EH (cell line): Measurements from ENCODE around the gene NUDT4.
"Not testable (repeated sequence)": the region's sequence is repeated elsewhere in the genome, so short reads cannot be mapped to it uniquely, and the experiment has no call there.

Experiments
- DNase-seq: peaks from one replicate; pipeline ENCODE4 v3.0.0-alpha.2; 2015; ENCODE audit warnings: low read depth

NUDT4 gene

GRCh38 chr12:93427779-93428564 is 50.2 kb downstream of the NUDT4 start:
- peak; percentile 47 for DNase-seq

- DNase-seq: no peak
Observed at GRCh38 chr12:93429448-93429847, 51.7 kb downstream of the NUDT4 start.

- no peak for DNase-seq
Observed at GRCh38 chr12:93429852-93430251, 52.1 kb downstream of the NUDT4 start.

GRCh38 chr12:93430280-93430679 is 52.6 kb downstream of the NUDT4 start:
- DNase-seq: peak; percentile 30

GRCh38 chr12:93432031-93432430 is 54.3 kb downstream of the NUDT4 start:
- DNase-seq: not testable (repeated sequence)

- DNase-seq: peak; percentile 34
Observed at GRCh38 chr12:93434256-93434865, 56.6 kb downstream of the NUDT4 start.

GRCh38 chr12:93438266-93439050 is 60.7 kb downstream of the NUDT4 start:
- no peak for DNase-seq

GRCh38 chr12:93440043-93440835 is 62.5 kb downstream of the NUDT4 start:
- peak; percentile 20 for DNase-seq

GRCh38 chr12:93441081-93441616 is 63.4 kb downstream of the NUDT4 start:
- peak; percentile 38 for DNase-seq

GRCh38 chr12:93441617-93442410 is 64.1 kb downstream of the NUDT4 start, which contains the start of gene UBE2N:
TSS of gene UBE2N (minus strand) at chr12:93441947. CDS start at chr12:93441884, 63 bp downstream.
- DNase-seq: peak; percentile 95

- no peak for DNase-seq
Observed at GRCh38 chr12:93442411-93443340, 65.0 kb downstream of the NUDT4 start.

- DNase-seq: no peak
Observed at GRCh38 chr12:93443576-93443975, 65.9 kb downstream of the NUDT4 start.

- DNase-seq: no peak
Observed at GRCh38 chr12:93447555-93448290, 70.0 kb downstream of the NUDT4 start.

GRCh38 chr12:93448796-93449195 is 71.1 kb downstream of the NUDT4 start:
- DNase-seq: no peak

GRCh38 chr12:93449277-93449676 is 71.6 kb downstream of the NUDT4 start:
- no peak for DNase-seq

GRCh38 chr12:93451423-93452158 is 73.9 kb downstream of the NUDT4 start:
- no peak for DNase-seq

- DNase-seq: peak; percentile 77
Observed at GRCh38 chr12:93453633-93454032, 75.9 kb downstream of the NUDT4 start.

- DNase-seq: no peak
Observed at GRCh38 chr12:93456077-93456476, 78.4 kb downstream of the NUDT4 start.
